Measurements from ENCODE around the gene TOP1.

Gene TOP1

GRCh38 chr20:41079066-41079465, 50.4 kb downstream of the TOP1 start:
- peaks cover 91% of the 10 kb centered on the region for H3K36me3 ChIP-seq (ENCODE audit: insufficient read depth, low read length)
- peaks cover 48% of the 10 kb centered on the region for H3K79me2 ChIP-seq (ENCODE audit: insufficient read depth, low read length)
- DNase-seq (no peak), ATAC-seq (ENCODE audit: insufficient read depth, low read depth) (no peak)
- no peak overlapping the region for H3K4me2 ChIP-seq (ENCODE audit: insufficient read depth, low read length)
- TF ChIP-seq EZH2 (IDR thresholded peaks at IDR 0.05; ENCODE audit: borderline replicate concordance, low read depth, low read length, severe bottlenecking) (no peak), CTCF (IDR thresholded peaks at IDR 0.05; ENCODE audit: borderline replicate concordance, extremely low read depth, low read length, poor library complexity, severe bottlenecking) (no peak)
- no peak overlapping the region for H3K27ac ChIP-seq (ENCODE audit: low read length)
- no peak overlapping the region for H3K9ac ChIP-seq (ENCODE audit: low read depth, low read length)
- H3K9me3 ChIP-seq (ENCODE audit: insufficient read depth, low read length, severe bottlenecking): no peaks in the 10 kb centered on the region
- peaks cover 26% of the 10 kb centered on the region for H4K20me1 ChIP-seq (ENCODE audit: insufficient read depth, low read length)
- H3K4me3 ChIP-seq (ENCODE audit: low read depth in 1 of 2, low read length in 2 of 2): no peak overlapping the region
- no peaks in the 10 kb centered on the region for H3K27me3 ChIP-seq (ENCODE audit: insufficient read depth, low read length, poor library complexity)
- no peak overlapping the region for H2AFZ ChIP-seq (ENCODE audit: low read depth, low read length)
- H3K4me1 ChIP-seq (ENCODE audit: insufficient read depth, low read length): no peaks in the 10 kb centered on the region

GRCh38 chr20:41080866-41081265, 52.2 kb downstream of the TOP1 start:
- no peaks in the 10 kb centered on the region for H3K4me1 ChIP-seq (ENCODE audit: insufficient read depth, low read length)
- no peak overlapping the region for H3K9ac ChIP-seq (ENCODE audit: low read depth, low read length)
- ATAC-seq (ENCODE audit: insufficient read depth, low read depth): no peak
- no peak overlapping the region for H3K4me3 ChIP-seq (ENCODE audit: low read depth in 1 of 2, low read length in 2 of 2)
- no peak for TF ChIP-seq CTCF (IDR thresholded peaks at IDR 0.05; ENCODE audit: borderline replicate concordance, extremely low read depth, low read length, poor library complexity, severe bottlenecking)
- no peak for TF ChIP-seq EZH2 (IDR thresholded peaks at IDR 0.05; ENCODE audit: borderline replicate concordance, low read depth, low read length, severe bottlenecking)
- H2AFZ ChIP-seq (ENCODE audit: low read depth, low read length): no peak overlapping the region
- peaks cover 16% of the 10 kb centered on the region for H4K20me1 ChIP-seq (ENCODE audit: insufficient read depth, low read length)
- H3K27me3 ChIP-seq (ENCODE audit: insufficient read depth, low read length, poor library complexity): no peaks in the 10 kb centered on the region
- DNase-seq: no peak
- H3K9me3 ChIP-seq (ENCODE audit: insufficient read depth, low read length, severe bottlenecking): no peaks in the 10 kb centered on the region
- H3K36me3 ChIP-seq (ENCODE audit: insufficient read depth, low read length): peaks cover 98% of the 10 kb centered on the region
- H3K4me2 ChIP-seq (ENCODE audit: insufficient read depth, low read length): no peak overlapping the region
- no peak overlapping the region for H3K27ac ChIP-seq (ENCODE audit: low read length)
- H3K79me2 ChIP-seq (ENCODE audit: insufficient read depth, low read length): peaks cover 33% of the 10 kb centered on the region

GRCh38 chr20:41081276-41081814, 52.7 kb downstream of the TOP1 start:
- Histone ChIP-seq H3K27me3 (ENCODE audit: insufficient read depth, low read length, poor library complexity) (no peaks in the 10 kb centered on the region), H3K4me3 (ENCODE audit: low read depth in 1 of 2, low read length in 2 of 2) (no peak overlapping the region), H3K36me3 (ENCODE audit: insufficient read depth, low read length) (peaks cover 96% of the 10 kb centered on the region), H3K27ac (ENCODE audit: low read length) (no peak overlapping the region), H3K4me2 (ENCODE audit: insufficient read depth, low read length) (no peak overlapping the region), H2AFZ (ENCODE audit: low read depth, low read length) (no peak overlapping the region), H3K79me2 (ENCODE audit: insufficient read depth, low read length) (peaks cover 28% of the 10 kb centered on the region), H3K9me3 (ENCODE audit: insufficient read depth, low read length, severe bottlenecking) (no peaks in the 10 kb centered on the region), H4K20me1 (ENCODE audit: insufficient read depth, low read length) (peaks cover 11% of the 10 kb centered on the region), H3K9ac (ENCODE audit: low read depth, low read length) (no peak overlapping the region), H3K4me1 (ENCODE audit: insufficient read depth, low read length) (no peaks in the 10 kb centered on the region)
- no peak for TF ChIP-seq EZH2 (IDR thresholded peaks at IDR 0.05; ENCODE audit: borderline replicate concordance, low read depth, low read length, severe bottlenecking)
- no peak for TF ChIP-seq CTCF (IDR thresholded peaks at IDR 0.05; ENCODE audit: borderline replicate concordance, extremely low read depth, low read length, poor library complexity, severe bottlenecking)
- DNase-seq (peak; percentile 20), ATAC-seq (ENCODE audit: insufficient read depth, low read depth) (peak; percentile 80)

- DNase-seq (no peak), ATAC-seq (ENCODE audit: insufficient read depth, low read depth) (no peak)
- Histone ChIP-seq H3K9me3 (ENCODE audit: insufficient read depth, low read length, severe bottlenecking) (no peaks in the 10 kb centered on the region), H3K27me3 (ENCODE audit: insufficient read depth, low read length, poor library complexity) (no peaks in the 10 kb centered on the region), H3K36me3 (ENCODE audit: insufficient read depth, low read length) (peaks cover 96% of the 10 kb centered on the region), H3K4me3 (ENCODE audit: low read depth in 1 of 2, low read length in 2 of 2) (no peak overlapping the region), H3K4me2 (ENCODE audit: insufficient read depth, low read length) (no peak overlapping the region), H3K9ac (ENCODE audit: low read depth, low read length) (no peak overlapping the region), H3K4me1 (ENCODE audit: insufficient read depth, low read length) (no peaks in the 10 kb centered on the region), H3K79me2 (ENCODE audit: insufficient read depth, low read length) (peaks cover 20% of the 10 kb centered on the region), H4K20me1 (ENCODE audit: insufficient read depth, low read length) (peaks cover 9% of the 10 kb centered on the region), H3K27ac (ENCODE audit: low read length) (no peak overlapping the region), H2AFZ (ENCODE audit: low read depth, low read length) (no peak overlapping the region)
- TF ChIP-seq EZH2 (IDR thresholded peaks at IDR 0.05; ENCODE audit: borderline replicate concordance, low read depth, low read length, severe bottlenecking) (no peak), CTCF (IDR thresholded peaks at IDR 0.05; ENCODE audit: borderline replicate concordance, extremely low read depth, low read length, poor library complexity, severe bottlenecking) (no peak)
Observed at GRCh38 chr20:41082306-41082705, 53.7 kb downstream of the TOP1 start.
